GM19463 (cell line): Measurements from ENCODE around the gene SYTL4.

ENCODE experiments used
- ATAC-seq: cut with Tn5 transposase; IDR thresholded peaks from one replicate; pipeline ENCODE4 v1.9.1; 2021; ENCODE audit warnings: mild to moderate bottlenecking, moderate library complexity; ENCODE audit not compliant: unreplicated experiment

The SYTL4 gene

DNA sequence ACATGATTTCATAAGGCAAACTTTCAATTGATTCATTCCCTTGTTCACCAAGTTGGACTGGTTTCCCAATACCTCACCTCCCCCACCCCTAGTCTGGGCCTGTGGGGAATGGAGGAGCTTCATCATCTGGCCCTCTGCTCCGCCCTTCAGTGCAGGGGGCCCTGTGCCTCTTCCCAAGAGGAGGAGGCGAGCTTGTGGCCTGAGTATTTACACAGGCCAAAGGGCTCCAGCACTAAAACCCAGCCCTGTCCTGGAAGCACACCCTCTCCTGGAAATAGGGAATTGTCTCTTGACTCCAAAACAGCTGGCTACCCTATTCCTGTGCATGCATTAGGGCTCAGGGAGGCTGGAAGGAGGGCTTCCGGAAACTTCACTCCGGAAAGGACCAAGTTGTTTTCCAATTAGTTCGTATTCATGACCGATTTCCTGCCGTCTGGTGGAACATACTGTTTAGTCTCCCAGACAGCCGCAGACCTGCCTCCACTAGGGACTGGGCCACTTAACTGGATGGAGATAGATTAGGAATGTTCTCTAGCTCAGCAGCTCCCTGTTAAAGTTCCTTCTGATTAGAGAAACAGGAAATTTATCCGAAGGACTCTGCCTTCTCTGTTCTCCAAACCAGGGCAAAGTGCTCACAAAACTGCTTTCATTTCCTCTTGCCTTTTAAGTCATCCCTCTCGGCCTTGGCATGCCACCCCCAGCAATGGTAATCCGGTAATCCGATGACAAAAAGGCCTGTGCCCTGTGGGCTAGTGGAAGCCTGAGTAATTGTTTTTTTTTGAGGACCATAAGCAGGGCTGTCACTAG lies 82.2 kb downstream of the SYTL4 start:
- ATAC-seq, result no peak

DNA sequence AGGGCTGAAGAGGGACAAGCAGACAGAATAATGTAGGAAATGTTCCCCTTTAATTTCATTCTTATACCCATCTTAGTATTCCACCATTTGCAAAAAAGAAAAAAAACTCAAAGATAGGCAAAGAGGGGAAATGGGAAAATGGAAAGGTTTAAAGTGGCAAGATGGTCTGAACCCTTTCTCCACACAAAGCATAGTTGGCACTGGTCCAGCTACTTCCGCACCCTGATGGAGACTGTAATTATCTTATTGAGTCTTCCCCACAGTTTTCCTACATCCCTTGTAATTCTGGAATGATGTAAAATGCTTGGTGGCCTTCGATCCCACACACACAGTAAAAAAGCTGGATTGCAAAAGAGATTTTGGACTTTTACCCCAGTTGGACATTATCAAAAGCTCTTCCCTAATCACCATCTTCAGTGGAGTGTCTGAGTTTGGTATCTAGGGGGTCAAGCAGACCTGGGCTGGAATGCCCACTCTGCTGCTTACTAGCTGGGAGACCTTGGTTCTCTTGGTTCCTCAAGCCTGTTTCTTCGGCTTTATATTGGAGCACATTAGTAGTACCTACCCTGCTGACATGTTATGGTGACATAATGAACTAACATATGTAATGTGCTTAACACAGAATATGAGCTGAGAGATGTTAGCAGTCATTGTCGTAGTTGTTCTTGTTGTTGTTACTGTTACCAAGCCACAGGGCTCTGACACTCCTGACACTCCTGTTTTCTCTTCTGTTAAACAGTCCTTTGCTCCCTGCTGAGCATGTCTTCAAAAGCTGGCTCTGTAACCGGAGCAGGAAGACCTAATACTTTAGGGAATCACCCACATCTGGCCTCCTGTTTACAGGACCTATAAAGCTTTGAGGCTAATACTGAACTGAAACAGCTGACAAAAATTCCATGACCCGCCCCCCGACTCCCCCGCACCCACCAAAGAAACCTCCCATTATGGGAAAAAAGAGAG lies 83.2 kb downstream of the SYTL4 start:
- ATAC-seq, result no peak

- ATAC-seq, result no peak
Observed at GRCh38 chrX:100647739-100648138, 84.2 kb downstream of the SYTL4 start.

- no peak for ATAC-seq
Observed at GRCh38 chrX:100647095-100647494, 84.8 kb downstream of the SYTL4 start.

- ATAC-seq, result no peak
Observed at GRCh38 chrX:100645106-100645505, 86.8 kb downstream of the SYTL4 start.

DNA sequence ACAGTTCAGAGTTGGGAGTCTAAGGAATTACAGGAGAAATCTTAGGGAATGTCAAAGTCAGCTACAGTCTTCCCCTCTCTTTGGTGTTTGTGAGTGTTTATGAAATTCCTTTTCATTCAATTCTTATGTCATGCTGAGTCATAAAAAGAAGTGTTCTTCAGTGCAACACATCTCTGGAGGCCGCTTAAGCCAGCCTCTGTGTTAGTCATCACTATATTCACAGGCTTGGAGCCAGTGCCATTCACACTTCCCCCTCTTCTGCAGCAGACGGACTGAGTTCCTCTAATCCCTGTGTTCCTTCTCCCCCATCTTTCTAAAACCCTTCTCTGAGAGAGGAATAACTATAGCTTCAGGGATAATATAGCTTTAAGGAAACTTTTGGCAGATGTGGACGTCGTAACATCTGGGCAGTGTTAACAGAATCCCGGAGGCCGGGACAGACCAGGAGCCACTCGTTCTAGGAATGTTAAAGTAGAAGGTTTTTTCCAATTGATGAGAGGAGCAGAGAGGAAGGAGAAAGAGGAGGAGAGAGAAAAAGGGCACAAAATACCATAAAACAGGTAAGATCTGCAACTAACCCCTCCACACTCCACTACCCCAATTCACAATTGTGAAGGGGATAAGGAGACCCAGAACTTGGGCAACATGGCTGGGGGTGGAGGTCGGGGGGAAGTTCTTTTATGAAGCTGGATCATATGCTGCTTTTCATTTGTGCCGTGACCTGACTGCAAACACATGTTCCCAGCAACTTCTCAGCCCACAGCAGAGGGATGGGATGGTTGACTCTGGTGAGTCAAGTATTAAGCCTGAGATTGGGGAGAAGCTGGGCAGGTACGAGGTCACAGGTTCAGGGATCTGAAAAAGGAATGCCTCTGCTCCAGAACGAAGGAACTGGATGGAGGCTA lies 87.7 kb downstream of the SYTL4 start, which contains the start of gene SRPX2:
SRPX2 (plus strand) TSS at position 244 of the 905 bp plus-strand sequence. CDS start 2,124 bp downstream, outside the sequence.
- ATAC-seq, result peak; percentile 81

DNA sequence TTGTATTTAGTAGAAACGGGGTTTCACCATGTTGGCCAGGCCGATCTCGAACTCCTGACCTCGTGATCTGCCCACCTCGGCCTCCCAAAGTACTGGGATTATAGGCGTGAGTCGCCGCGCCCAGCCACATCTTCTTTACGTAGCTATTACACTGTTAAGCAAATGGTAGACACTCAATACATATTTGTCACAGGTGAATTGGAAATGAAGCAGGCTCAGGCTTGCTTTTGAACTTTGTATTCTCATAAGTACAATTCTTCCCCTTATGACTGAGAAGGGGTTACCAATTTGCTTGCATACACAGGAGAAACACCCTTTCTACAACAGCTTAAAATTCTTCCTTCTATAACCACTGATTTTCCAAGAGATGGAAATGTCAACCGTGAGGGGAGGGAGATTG lies 88.7 kb downstream of the SYTL4 start:
- ATAC-seq, result no peak

- ATAC-seq, result no peak
Observed at GRCh38 chrX:100642290-100642689, 89.6 kb downstream of the SYTL4 start.

GRCh38 chrX:100636321-100636991 lies 95.5 kb downstream of the SYTL4 start, which contains the start of gene TSPAN6:
Gene TSPAN6 (minus strand): TSS chrX:100636806. CDS start chrX:100636694, 112 bp downstream.
- peak; percentile 92 for ATAC-seq

- no peak for ATAC-seq
Observed at GRCh38 chrX:100635989-100636320, 96.0 kb downstream of the SYTL4 start.

- no peak for ATAC-seq
Observed at GRCh38 chrX:100635040-100635439, 96.9 kb downstream of the SYTL4 start.

GRCh38 chrX:100625985-100626491 lies 105.9 kb downstream of the SYTL4 start:
- ATAC-seq, result peak; percentile 93
